HG02610 (cell line): ENCODE data around the gene EIF2S2.
A peak's percentile ranks its signal among the peaks of the same experiment; 100 is the strongest.

ENCODE experiments used
- ATAC-seq: cut with Tn5 transposase; IDR thresholded peaks from one replicate; pipeline ENCODE4 v1.9.1; 2021; ENCODE audit warnings: mild to moderate bottlenecking, moderate library complexity; ENCODE audit not compliant: unreplicated experiment

The EIF2S2 gene

DNA sequence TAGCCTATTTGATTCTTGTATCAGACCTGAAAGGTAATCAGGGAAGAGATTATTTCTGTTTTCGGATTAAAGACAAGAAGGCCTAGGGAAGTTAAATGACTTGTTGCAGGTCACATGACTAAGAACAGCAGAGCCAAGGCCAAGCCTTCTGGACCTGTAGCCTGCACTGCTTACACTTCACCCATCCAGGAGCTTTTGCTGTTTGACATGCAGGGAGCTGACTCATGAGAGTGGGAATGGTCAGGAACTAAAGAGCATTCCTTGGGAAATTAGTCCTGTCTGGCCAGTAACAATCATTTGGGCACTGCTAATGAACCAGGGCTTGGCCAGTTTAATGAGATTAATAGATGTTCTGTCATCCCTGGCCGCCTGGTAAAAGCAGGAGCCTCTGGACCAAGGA, 46.8 kb downstream of the EIF2S2 start:
- no peak for ATAC-seq

DNA sequence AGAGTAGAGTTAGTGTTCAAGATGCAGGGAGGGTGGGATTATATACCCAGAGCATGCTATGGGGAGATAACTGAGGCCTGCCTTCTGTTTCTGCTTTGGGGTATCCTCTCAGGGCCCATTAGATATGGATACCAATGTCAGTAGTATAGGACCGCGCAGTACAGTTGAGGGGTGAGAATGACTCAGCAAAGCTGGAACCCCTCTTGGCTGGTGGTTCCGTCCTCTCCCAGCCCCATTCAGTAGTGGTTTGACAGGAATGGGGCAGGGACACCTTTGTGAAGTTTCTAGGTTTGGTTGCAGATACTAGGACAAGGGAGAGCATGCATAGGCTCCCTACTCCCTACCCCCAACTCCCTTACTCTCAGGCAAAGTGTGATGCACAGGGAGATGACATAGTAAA, 47.8 kb downstream of the EIF2S2 start:
- ATAC-seq, result no peak

DNA sequence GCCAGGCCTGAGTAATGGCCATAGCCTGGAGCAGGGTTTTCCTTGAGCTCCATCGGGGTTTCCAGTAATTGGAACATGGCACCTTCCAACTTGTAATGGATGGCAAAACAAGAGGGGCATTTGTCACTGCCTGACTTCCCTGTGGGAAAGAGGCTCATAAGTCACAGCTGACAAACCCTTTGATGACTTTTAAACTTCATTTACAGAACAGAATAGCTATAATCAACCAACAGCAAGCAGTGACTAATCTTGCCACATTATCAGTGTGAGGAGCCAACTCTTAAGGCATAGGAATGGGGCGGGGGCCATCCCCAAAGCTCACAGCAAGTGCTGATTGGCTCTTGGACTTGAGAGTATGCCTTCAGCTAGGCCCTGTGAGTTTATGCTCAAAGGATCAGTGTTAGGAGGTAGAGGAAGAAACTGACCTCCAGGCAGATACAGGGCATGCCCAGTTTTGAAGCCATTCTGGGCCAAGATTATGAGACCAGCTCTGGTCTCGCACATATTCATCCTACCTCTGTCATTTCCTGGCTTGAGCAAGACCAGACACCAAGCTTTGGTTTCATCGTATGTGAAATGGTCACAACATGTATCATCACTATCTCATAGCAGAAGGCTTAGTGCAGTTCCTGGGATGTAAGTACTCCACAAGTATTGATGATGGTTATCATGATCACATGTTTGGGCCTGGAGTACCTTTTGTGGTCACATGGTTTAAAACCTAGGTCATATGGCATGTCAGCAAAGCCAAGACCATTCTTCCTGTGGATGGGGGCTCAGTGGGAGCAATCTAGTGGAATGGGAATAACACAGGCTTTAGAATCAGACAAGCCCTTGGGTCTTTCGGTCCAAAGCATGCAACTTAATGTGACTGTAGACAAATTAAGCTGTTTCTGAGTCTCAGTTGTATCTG, 49.2 kb downstream of the EIF2S2 start:
- ATAC-seq, result no peak

DNA sequence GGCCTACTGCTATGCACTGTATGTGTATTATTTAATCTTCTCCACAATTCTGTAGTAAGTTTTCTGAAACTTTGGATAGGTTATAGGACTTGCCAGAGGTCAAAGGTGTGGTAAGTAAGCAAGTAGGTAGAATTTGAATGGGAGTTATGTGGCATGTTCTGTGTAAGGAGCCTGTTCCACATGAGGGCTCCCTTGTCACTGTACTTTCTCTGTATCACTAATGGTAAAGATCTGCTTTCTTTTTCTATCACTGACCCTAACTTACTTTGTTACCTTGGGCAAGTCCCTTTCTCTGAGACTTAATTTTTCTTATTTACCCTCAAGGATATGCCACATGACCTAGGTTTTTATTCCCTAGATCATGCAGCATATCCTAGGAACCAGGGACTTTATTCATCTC, 50.3 kb downstream of the EIF2S2 start:
- peak; percentile 80 for ATAC-seq

DNA sequence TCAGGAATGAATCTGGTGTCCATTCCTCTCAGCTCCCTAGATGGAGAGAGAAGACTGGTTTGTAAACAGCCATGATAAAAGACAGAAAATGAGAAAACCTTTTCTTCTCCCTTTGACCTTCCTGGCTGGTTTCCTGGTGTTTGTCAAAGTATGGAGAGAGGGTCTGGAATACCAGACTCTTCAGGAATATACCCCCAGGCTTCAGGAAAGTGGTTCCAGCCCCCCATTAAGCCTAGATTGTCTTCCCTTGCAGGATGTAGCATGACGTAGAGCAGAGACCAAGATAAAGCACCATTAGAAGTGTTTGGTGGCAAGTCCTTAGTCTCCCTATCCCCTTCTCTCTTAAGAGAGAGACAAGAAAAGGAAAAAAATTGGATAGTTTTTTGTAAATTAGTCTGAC, 51.1 kb downstream of the EIF2S2 start:
- no peak for ATAC-seq

DNA sequence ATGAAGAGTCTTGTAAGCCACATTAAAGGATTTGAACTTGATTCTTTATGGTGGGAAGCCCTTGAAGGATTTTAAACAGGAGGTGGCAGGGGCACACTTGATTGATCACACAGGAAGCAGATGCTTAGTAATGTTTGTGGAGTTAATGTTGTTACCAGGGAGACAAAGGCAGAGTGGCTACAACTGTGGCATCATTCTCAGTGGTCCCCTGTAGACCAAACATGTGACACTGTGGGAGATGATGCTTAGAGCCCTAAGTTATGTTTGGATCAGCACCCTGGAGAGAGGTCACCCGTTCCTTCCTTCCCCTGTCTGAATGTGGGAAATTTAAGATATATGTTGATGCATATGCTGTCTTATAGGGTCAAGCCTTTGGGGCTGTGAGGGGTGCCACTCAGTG, 53.2 kb downstream of the EIF2S2 start:
- no peak for ATAC-seq

DNA sequence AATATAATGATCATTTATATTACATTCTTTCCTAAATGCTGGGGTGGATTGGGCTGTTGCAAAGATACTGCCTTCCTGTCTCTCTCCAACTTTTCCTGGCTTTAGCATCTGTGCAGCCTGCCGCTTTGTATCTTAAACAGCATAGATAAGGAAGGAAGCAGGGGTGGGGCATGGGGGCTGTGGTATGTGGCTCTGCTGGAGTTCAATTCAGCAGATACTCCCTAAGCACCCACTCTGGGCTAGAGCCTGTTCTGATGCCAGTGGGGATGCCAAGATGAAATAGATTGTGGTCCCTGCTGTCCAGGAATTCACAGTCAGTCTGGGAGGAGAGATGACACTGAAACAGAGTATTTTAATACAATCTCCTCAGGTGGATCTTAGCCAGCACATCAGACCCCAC, 56.8 kb downstream of the EIF2S2 start:
- no peak for ATAC-seq

DNA sequence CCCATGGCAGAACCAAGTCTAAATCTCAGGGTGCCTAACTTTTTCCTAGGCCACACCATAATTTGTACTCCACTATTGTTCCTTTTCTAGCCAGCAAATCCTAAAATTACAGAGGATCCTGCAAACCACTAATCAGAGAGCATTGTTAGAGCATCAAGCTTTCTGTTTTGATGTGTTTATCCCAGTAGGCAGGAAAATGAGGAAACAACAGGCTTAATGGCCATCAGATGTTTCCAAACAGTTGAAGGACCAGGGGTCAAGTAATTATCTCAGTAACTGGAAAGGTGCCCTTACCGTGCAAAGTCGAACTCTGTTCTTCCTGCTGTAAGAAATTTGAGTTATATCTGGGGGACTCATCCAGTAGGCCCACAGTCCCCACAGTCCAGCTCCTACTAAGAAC, 59.6 kb downstream of the EIF2S2 start:
- ATAC-seq, result no peak

DNA sequence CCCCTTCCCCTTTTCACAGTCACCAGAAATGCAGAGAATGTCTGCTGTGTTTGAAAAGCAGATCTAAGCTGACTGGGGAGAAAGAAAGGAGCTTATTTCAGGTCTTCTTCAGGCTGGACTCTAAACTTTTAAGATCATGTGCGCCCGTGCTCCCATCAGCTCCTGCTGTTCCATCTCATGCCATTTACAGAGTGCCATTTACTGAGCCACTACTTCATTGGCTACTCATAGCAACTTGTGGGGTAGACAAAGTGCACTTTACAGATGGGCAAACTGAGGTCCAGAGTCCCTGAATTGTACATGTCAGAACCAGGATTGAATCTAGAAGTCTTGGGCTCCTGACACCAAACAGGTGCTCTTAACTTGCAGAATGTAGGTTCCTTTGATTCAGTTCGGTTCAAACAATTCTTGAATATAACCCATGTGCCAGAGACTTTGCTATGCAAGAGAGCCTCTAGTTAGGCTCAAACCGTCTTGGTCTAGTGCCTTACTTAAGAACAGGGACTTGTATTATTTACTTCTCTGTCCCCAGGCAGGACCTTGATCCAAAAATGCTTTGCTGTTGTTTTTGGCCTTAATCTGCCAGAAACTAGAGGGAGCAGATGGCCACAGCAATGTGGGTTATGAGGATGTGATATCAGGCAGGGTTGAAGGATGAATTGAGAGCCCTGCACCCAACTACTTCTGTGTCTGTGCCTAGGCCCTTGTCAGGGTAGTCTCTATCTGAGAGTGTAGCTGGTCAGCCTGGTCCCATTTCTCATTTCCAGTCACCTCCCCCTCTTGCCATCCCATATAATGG, 61.9 kb downstream of the EIF2S2 start:
- no peak for ATAC-seq

DNA sequence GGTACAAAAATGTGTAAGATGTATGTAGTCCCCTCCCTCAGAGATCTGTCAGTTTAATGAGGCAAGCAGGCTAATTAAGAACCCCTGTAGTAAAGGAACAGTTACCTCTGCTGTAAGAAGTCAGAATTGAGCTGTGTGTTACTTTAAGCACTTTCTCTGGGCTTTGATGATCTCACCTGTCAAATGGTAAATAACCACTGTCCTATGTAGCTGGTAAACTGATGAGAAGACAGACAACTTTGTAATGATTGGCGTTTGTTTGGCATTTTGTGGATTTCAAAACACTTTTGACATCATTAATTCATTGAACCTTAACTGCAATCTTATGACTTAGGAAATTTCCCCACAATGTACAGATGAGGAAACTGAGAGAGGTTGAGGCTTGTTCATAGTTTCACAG, 62.7 kb downstream of the EIF2S2 start:
- no peak for ATAC-seq

DNA sequence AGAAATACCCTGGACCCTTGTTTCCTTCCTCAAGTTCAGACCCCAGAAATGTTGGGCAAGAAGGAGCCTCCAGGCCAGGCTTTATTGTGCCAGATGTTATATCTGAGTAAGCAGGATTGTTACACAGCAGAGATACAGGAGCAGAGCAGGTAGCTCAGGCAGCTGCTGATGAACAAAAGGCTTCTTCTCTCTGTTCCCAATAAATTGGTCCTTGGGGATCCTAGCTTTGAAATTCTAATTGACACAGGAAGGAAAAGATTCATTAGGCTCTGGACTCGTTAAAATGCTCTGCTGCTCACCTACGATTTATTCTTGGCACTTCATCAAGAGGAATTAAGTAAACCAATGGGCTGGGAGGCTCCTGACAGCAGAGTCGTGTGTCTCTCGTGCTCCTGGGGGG, 64.1 kb downstream of the EIF2S2 start:
- ATAC-seq, result no peak

DNA sequence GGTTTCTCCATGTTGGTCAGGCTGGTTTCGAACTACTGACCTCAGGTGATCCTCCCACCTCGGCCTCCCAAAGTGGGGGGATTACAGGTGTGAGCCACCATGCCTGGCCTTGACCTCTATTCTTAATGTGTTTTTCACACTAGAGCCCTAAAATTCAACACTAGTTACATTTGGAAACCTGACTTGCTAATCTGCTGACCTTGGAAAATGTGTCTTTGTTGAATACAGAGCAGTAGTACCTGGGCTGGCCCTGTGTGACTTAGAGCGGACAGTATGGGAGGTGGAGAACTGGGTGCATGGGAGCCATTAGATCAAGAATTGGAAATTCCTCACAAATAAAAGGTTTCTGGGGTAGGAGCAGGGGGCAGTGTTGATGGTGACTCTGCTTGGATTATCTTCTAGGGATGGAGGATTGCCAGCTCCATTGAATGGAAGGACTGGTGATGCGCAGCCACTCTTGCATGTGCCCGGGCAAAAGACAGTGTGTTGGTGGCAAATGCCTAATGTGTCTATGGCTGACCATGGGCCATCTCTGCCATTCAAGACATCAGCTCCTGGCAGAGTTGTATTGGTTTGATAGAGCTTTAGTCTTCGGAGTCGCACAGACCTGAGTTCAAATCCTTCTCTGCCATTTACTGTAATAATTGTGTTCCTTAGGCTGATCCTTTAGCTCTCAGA, 64.9 kb downstream of the EIF2S2 start:
- ATAC-seq, result no peak

DNA sequence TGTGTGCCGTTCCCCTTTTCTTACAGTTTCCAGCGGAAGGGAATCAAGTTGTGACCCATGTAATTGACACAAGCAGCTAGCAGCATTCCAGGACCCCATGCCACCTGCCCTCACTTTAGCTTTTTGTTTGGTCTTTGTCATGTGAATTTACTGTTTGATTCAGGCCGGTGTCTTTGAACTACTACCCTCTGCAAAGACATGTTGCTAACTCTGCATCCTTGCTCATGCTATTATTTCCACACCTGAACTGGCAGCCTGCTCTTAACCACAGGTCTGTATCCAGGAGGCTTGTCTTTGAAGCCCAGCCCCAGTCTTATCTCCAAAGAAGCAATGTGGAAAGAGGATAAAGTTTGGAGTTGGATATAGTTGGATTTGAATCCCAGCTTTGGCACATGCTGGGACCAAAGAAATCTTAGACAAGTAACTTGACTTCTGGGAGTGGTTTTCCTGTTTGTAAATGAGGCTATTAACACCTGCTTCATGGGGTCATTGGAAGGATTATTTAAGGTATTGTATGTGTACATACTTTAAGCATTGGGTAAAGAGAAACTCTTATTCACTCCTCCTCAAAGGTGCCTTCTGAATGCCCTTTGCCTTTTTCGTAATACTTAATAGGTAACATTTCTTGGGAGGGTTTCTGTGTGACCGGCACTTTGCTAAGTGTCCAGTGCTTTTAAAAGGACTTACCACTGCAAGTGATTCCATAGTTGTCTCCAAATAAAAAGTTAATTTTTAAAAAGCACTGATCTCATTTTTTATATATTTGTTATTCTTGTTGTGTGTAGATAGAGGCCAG, 65.9 kb downstream of the EIF2S2 start:
- ATAC-seq, result no peak

DNA sequence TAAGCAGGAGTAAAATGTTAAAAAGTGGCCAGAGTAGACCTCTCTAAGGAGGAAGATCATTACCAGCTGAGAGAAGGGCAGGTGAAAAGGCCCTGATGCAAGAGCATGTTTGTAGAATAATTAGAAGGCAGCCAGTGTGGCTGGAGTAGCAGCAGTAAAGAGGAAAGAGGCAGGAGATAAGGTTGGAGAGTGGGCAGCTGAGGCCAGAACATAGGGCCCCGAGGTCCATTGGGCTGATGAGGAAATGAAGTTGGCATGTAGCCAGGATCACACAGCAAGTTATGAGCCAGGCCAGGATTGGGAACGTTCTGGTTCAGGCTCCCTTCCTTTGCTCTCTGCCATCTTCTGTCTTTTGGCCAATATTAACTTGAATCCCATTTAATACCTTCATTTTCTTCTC, 66.7 kb downstream of the EIF2S2 start:
- ATAC-seq, result no peak

DNA sequence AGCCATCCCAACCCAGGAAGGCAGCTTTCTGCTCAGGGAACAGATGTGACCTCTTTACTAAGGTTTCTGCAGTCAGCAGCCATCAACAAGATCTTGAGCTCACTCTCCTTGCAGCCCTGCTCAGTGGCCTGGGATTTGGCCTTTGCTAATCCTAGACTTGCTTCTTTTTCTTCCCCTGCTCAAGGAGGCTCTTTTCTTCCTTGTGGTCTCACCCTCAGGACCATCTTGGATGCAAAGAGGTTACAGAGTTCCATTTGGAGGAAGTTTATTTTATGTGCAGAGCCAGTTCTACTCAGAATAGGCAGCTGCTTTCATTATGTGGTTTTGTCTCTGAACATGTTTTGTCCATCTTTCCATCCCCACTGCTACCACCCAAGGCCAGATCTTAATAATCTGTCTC, 69.0 kb downstream of the EIF2S2 start:
- ATAC-seq, result no peak

DNA sequence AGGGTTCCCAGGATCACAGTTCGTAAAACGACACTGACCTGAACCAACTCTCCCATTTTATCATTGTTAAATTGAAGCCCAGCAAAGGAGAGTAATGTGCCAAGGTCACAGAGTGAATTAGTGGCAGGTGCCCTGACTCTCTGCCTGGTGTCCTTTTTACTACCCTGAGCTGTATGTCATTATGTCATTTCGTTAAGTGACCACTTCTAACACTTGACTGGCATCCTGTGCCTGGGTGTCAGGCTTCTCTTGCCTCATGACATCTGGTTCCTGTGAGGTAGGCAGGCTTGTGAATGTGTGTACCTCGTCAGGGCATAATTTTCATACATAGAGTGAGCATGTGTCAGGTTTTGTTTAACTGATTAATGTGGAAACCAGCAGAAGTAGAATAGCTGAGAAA, 69.8 kb downstream of the EIF2S2 start:
- ATAC-seq, result no peak

DNA sequence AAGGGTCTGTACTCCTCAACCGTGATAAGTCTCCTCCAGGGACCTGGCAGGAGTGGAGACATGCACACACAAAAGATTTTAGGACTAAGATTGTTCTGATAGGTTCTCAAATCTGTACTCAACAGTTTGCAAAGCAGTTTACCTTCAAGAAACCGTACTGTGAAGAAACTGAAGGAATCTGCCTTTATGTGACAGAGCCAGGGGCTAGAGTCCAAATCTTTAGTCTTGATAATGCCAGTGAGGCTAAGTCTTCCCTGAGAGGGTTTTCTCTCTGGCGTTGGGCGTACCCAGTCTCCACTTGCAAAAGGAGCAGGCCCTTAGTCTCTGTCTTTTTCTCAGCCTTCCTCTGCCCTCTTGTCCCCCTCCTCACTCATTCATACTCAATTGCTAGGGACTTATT, 70.8 kb downstream of the EIF2S2 start:
- ATAC-seq, result no peak

DNA sequence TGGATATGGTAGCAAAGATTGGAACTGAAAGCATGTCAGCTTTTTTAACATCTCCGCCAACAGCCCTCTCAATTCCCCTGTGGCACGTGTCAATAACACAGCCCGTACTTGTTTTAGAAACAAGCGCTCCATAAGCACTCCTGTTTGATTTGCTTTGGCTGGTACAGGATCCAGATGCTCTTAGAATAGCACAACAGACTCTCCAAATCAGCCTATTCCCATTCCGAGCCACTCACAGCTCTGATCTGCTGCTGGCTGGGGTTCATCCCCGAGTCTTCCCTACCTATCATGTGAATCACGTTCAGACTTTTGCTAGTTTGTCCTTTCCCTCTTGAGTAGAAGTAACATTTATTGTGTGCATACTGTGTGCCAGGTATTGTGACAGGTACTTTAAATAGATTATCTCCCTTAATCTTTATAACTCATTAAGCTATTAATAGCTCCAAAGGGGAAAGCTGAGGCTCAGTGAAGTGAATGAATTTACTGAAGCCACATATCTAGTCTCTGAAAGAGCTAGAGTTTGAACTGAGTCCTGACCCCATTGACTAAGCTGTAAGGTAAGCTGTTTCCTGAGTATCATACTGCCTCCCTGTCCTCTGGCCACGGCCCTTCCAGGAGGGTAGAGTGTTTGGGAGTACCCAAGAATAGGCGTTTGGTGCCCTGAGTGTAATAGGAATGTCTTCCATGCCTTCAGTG, 71.6 kb downstream of the EIF2S2 start:
- ATAC-seq, result no peak
